GM18498 (cell line): ENCODE data around the gene AXL.

Experiments used
- ATAC-seq: cut with Tn5 transposase; IDR thresholded peaks from one replicate; pipeline ENCODE4 v1.9.1; 2021; ENCODE audit warnings: mild to moderate bottlenecking, moderate library complexity; ENCODE audit not compliant: unreplicated experiment

The AXL gene

GRCh38 chr19:41233748-41234240 is 14.8 kb downstream of the AXL start:
- no peak for ATAC-seq

DNA sequence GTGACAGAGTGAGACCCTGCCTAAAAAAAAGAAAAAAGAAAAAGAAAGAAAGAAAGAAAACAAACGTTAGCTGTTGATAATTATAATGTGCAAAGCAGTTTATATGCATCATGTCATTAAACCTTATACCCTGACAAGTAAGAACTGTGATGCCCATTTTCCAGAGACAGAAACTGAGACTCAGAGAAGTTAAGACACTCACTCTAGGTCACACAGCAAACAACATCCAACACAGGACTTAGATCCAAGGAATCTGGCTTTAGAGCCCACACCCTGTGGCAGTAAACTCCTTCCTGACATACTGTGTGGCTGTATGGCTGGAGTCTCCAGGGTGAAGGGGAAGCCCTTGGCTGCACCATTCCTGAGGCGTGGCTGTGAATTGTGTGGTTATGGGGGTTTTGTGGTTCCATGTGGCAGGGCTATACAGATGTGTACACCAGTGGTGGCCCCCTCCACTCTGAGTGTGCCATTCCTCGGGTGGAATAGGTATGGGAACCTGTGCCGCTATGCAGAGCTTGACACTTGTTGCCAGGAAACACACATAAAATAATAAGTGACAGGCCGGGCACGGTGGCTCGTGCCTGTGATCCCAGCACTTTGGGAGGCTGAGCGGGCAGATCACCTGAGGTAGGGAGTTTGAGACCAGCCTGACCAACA is 15.6 kb downstream of the AXL start:
- no peak for ATAC-seq

DNA sequence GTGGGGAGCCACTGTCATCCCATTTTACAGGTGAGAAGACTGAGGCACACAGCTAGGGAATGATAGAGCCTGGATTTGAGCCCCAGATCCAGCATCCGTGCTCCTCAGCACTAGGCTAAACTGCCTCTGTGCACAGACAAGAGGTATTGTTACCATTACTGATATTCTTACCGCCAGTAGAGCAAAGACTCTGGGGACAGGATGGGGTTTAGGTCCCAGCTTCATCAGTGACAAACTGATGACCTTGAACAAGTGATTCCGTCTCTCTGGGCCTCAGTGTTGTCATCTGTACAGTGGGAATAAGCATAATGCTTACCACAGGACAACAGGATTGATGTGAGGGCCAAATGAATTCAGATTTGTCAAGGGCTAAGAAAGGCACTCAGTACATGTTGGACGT is 16.5 kb downstream of the AXL start:
- ATAC-seq = no peak

DNA sequence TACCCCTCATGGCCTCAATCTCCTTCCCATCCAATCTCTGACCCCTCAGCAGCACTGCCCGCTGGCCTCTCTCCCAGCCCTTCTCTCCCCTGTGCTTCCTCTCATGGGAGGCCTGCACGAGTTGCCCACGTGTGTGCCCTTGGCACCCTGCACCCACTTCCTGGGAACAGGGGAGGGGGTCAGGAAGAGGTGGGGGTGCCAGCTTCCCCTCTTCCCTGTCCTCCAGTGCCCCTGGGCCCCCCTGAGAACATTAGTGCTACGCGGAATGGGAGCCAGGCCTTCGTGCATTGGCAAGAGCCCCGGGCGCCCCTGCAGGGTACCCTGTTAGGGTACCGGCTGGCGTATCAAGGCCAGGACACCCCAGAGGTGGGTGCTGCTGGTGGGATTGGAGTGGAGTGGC is 19.2 kb downstream of the AXL start:
- ATAC-seq = no peak

DNA sequence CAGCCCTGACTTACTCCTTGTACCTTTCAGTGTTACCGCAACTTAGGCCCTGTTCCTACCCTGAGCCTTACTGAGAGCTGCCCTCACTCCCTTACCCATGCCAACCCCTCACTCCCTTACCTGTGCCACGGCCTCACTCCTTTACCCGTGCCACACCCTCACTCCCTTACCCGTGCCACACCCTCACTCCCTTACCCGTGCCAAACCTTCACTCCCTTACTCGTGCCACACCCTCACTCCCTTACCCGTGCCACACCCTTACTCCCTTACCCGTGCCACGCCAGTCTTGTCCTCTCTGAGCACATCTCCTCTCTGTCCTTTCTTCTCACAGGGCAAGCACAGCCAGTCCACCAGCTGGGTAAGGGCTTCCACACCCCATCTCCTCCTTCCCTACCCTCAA is 20.3 kb downstream of the AXL start:
- ATAC-seq = no peak

DNA sequence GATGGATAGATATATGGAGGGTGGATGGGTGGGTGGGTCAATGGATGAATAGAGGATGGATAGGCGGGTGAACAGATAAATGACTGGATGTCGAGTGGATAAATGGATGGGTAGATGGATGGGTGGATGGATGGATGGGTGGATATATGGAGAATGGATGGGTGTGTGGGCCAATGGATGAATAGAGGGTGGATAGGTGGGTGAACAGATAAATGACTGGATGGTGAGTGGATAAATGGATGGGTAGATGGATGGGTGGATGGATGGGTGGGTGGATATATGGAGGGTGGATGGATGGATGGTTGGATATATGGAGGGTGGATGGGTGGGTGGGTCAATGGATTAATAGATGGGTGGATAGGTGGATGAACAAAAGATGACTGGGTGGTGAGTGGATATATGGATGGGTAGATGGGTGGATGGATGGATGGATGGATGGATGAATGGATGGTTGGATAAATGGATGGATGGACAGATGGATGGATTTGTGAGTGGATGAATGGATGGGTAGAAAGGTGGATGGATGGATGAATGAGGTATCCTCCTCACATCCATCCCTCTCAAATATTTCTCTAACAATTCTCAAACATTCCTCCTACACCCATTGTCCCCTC is 21.0 kb downstream of the AXL start:
- ATAC-seq = no peak

DNA sequence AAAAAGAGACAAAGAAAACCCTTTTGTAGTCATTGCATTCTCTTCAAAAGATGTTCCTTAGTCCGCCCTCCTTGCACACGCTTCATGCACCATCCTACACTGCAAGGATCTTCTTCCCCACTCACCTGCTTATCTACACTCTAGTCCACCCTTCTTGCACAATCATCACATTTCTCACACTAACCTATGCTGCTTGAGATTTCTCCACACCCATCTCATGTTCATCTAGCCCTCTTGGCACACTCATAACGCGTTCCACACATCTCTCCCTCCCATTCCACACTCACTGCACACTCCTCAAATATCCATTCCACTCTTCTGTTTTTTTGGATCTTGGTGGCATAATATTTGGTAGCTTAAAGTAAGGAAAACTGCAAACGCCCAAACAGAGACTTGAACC is 22.8 kb downstream of the AXL start:
- no peak for ATAC-seq

DNA sequence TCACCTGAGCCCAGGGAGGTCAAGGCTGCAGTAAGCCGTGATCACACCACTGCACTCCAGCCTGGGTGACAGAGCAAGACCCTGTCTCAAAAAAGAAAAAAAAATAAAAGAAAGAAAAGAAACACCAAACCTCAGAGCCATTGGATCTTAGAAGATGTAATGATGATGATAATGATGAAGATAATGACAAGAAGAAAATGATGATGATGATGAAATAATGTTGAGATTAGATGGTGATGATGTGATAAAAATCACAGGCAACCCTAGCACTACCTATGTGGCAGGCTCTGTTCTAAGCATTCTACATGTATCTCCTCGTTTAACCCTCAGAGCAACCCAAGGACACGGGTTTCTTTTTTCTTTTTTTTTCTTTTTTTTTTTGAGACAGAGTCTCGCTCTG is 25.1 kb downstream of the AXL start:
- ATAC-seq = no peak

DNA sequence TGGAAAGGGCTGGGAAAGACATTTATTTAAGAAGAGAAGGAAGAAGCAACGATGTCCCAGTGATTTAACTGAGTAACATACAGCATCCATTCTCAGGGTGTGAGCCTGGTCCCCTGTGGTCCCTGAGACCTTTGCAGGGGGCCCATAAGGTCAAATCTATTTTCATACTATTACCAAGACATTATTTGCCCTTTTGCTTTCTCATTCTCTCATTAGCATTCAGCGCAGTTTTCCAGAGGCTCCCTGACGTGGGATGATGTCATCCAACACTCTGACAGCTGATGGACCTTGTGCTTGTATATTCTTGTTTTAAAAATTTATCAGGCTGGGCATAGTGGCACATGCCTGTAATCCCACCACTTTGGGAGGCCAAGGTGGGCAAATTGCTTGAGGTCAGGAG is 26.8 kb downstream of the AXL start:
- no peak for ATAC-seq

DNA sequence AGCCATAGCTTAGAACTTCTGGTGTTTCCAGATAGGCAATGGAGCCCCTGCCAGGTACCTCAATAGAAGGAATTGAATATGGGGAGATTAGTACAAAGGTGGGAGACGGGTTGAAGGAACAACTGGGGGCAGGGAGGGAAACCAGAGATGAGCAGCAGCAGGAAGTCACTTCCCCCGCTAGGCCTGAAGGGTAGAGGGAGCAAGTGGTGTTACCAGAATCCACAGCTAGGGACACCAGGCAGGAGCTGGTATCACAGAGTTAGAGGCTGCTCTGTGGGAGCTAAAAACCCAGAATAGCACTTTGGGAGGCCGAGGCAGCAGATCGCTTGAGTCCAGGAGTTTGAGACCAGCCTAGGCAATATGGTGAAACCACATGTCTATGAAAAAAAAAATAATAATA is 29.9 kb downstream of the AXL start:
- ATAC-seq = no peak

- no peak for ATAC-seq
Observed at GRCh38 chr19:41249707-41250423, 30.8 kb downstream of the AXL start.

GRCh38 chr19:41253660-41254059 is 34.6 kb downstream of the AXL start:
- ATAC-seq = no peak

- no peak for ATAC-seq
Observed at GRCh38 chr19:41255171-41255570, 36.1 kb downstream of the AXL start.

DNA sequence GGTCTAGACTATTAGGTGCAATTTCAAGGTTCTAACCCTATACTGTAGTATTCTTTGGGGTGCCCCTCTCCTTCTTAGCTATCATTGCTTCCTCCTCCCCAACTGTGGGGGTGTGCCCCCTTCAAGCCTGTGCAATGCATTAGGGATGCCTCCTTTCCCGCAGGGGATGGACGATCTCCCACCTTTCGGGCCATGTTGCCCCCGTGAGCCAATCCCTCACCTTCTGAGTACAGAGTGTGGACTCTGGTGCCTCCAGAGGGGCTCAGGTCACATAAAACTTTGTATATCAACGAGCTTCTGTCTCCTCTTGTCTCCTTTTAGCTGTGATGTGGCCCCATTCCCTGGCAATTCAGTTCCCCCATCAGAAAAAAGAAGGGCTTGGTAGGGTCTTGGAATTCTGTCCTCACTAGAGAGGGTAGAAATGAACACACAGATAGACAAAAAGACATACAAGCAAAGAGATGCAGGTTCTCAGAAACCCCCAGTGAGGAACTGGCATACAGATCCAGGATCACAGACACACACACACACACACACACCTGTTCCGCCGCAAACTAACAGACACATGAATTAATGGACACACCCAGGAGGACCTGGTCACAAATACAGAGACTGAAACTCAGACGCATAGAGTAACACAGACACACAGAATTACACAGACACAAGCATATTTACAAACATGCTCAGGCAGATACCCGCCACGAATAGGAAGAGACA is 42.6 kb downstream of the AXL start:
- no peak for ATAC-seq

DNA sequence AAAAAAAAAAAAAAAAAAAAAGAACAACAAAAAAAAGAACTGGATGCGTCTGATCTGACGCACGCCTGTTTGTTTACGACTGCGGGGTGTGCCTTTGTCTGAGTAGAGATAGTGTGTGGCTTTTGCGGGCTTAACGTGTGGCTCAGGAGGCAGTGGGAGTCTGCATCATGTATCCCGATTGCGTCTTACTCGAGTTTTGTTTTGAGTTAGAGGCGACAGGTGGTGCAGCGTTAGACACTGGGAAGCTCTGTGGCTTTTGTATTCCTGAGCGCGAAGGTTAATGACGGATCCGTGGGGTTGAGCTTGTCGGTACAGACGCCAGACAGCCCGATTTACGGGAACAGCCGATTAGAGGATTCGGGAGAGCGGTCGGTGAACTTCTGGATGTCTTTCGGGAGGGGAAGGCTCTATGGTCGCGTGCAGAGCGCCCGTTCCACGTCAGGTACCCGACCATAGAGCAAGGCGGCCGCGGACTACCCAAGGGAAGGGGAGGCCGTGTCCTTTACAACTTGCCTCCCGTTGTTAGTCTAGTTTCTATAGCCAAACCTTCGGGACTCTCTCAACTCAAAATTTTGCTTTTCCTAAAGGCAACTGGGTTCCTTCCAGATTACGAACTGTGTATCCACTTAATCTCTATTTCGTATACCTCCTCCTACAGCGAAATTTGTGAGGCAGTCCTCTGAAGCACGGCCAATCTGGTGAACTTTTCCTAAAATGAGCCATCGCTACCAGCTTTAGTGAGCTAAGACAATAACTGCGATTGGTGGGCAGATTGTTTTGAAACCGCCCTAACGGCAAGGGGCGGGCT is 44.2 kb downstream of the AXL start:
- peak; percentile 17 for ATAC-seq

DNA sequence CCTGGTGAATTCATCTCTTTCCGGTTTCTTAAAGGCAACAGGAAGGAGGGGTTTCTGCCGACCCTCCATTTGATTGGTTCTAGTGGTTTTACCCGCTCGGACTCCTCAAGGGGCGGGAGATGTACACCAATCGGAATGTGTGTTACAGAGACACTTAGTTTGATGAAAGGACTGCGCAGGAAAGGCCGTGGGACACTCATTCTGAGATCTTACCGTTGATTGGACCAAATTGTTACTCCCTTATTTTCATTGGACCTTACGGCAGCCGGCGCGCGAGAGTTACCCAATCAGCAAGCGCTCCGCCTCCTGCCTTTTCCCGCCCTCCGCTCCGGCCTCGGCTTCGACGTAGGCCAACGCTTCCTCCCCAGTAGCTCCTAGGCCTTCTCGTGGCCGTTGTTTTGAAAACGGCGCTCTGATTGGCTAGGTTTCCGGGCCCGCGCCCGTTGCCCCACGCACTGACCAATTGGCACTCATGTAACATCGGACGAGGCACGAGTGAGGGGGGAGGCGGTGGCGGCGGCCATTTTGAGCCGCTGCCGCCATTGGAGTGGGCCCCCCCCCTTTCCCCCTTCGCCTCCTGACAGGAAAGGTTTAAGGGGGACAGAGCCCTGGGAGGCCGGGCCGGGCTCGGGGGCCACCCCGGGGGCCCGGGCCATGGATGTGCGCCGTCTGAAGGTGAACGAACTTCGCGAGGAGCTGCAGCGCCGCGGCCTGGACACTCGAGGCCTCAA is 45.0 kb downstream of the AXL start, which contains the start of gene HNRNPUL1:
HNRNPUL1 (plus strand) TSS at position 523 of the 731 bp plus-strand sequence; CDS start at position 655, 132 bp downstream.
- ATAC-seq = peak; percentile 73

- ATAC-seq = peak; percentile 0
Observed at GRCh38 chr19:41264581-41265394, 45.8 kb downstream of the AXL start.

- no peak for ATAC-seq
Observed at GRCh38 chr19:41265395-41266153, 46.6 kb downstream of the AXL start.
